Neural progenitor cell (in vitro differentiated cells): Measurements from ENCODE around the gene TBC1D14.

Experiments
- CTCF ChIP-seq: fragments of 200-600 bp; sonication (generic); IDR thresholded peaks from 2 replicates; pipeline ENCODE4 v1.5.1; 2017; ENCODE audit warnings: antibody characterized with exemption, mild to moderate bottlenecking
- EZH2 ChIP-seq: fragments of 200-600 bp; sonication (generic); IDR thresholded peaks from 2 replicates; pipeline ENCODE4 v1.6.1; 2017; ENCODE audit warnings: antibody characterized with exemption, mild to moderate bottlenecking, moderate library complexity
- EZH2phosphoT487 ChIP-seq: fragments of 200-600 bp; sonication (generic); IDR thresholded peaks from 2 replicates; pipeline ENCODE4 v1.6.1; 2017; ENCODE audit warnings: antibody characterized with exemption

- no peak for TF ChIP-seq CTCF
- no peak for TF ChIP-seq EZH2
- TF ChIP-seq EZH2phosphoT487, result no peak
Observed at GRCh38 chr4:6932918-6933317, 23.3 kb downstream of the TBC1D14 start.
